ENCODE data around the gene WDR37. TPM values are rescaled to one million over a fixed set of nuclear protein-coding genes. Genes with fewer than 3 reads are reported as not detected.
A peak's percentile ranks its signal among the peaks of the same experiment; 100 is the strongest.

The WDR37 gene
- polyA plus RNA-seq, 1 of the 3 experiments (the other 2 are of a cell fraction): 11.9 TPM

- TF ChIP-seq CTCF (IDR thresholded peaks at IDR 0.05) (no peak), RCOR1 (IDR thresholded peaks at IDR 0.05; ENCODE audit: low read length) (no peak), NRF1 (IDR thresholded peaks at IDR 0.05; ENCODE audit: low read depth, low read length) (no peak), FOXM1 (IDR thresholded peaks at IDR 0.05; ENCODE audit: low read depth) (no peak), MXI1 (IDR thresholded peaks at IDR 0.05; ENCODE audit: low read depth, low read length) (no peak), MEF2A (IDR thresholded peaks at IDR 0.05; ENCODE audit: borderline replicate concordance, low read depth) (no peak)
Observed at GRCh38 chr10:1057106-1057657, 997 bp downstream of the WDR37 start (continued).

DNA sequence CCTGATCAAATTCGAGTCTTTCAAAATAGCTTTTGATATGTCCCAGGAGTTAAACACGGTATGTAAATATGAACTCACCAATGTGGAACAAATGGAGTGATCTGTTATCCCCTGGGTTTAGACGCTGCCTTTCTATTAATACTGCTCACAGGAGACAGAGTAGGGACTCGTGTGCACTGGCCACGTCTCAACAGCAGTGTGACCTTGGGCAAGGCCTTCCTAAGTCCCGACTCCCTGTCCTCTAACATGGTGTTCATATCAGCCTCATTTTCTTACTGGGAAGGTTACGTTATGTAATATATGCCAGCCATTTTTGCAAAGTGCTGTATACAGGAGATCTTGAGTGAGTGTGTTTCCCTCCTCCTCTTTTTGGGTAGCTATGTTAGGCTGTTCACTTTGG, 1.8 kb downstream of the WDR37 start:
- peaks cover 8 to 15% of the 10 kb centered on the region in 2 experiments; a peak in 3 of 4 replicates for H3K4me1 ChIP-seq (ENCODE audit: control insufficient read depth in 1 of 2, insufficient read depth in 2 of 2, low read depth in 1 of 2, low read length in 1 of 2)
- no peak for TF ChIP-seq PBX3 (IDR thresholded peaks at IDR 0.05)
- TF ChIP-seq MEF2A (IDR thresholded peaks at IDR 0.05; ENCODE audit: borderline replicate concordance, low read depth): no peak
- TF ChIP-seq SMC3 (IDR thresholded peaks at IDR 0.05; ENCODE audit: low read depth, low read length): no peak
- no peak for TF ChIP-seq TEAD4 (IDR thresholded peaks at IDR 0.05; ENCODE audit: borderline replicate concordance, insufficient read depth)
- TF ChIP-seq, protein P1, sequence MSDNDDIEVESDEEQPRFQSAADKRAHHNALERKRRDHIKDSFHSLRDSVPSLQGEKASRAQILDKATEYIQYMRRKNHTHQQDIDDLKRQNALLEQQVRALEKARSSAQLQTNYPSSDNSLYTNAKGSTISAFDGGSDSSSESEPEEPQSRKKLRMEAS (IDR thresholded peaks at IDR 0.05; ENCODE audit: low read depth): no peak
- no peak for TF ChIP-seq RAD21 (IDR thresholded peaks at IDR 0.05; ENCODE audit: low read length)
- TF ChIP-seq MXI1 (IDR thresholded peaks at IDR 0.05; ENCODE audit: low read depth, low read length): no peak
- TF ChIP-seq SIN3A (IDR thresholded peaks at IDR 0.05; ENCODE audit: borderline replicate concordance, low read depth, low read length): no peak
- no peak for TF ChIP-seq NRF1 (IDR thresholded peaks at IDR 0.05; ENCODE audit: low read depth, low read length)
- CTCF ChIA-PET: interaction anchor here (0.9 to 1.3 kb wide), 3 partner anchors 17 to 647 kb away, joined by 3 to 4 read pairs (median 3); no protein-coding TSS in a partner anchor
- DNase-seq: no peak
- POLR2A ChIA-PET: no interaction called here
- no peaks in the 10 kb centered on the region for H3K9me2 ChIP-seq
- no peak overlapping the region for H3K27ac ChIP-seq (ENCODE audit: low read depth in 2 of 2, low read length in 1 of 2)
- H3K27me3 ChIP-seq (ENCODE audit: insufficient read depth): no peaks in the 10 kb centered on the region
- H4K20me1 ChIP-seq (ENCODE audit: insufficient read depth): peaks cover 25% of the 10 kb centered on the region
- H2AFZ ChIP-seq (ENCODE audit: low read depth): no peak overlapping the region
- no peaks in the 10 kb centered on the region for H3K9me3 ChIP-seq
- peak overlapping the region; percentile 89 for H3K4me2 ChIP-seq
- H3K79me2 ChIP-seq (ENCODE audit: insufficient read depth): peaks cover 98% of the 10 kb centered on the region
- WGBS (ENCODE audit: low lambda C conversion rate): 72% methylated on average over 7 of the region's 7 CpGs
- 0 out of 2 replicates have a peak overlapping the region, but pooled peaks have one; percentile 98 for H3K9ac ChIP-seq
- peak overlapping the region in 1 of 2 experiments; percentile 84; a peak in 2 of 4 replicates for H3K4me3 ChIP-seq (ENCODE audit: low read depth in 2 of 2, low read length in 1 of 2)
- peaks cover 7% of the 10 kb centered on the region for H3F3A ChIP-seq (replicated peaks; ENCODE audit: insufficient read depth)
- peaks cover 11 to 15% of the 10 kb centered on the region in 2 experiments for H3K36me3 ChIP-seq (replicated peaks in 1 of 2; ENCODE audit: control insufficient read depth in 1 of 2, insufficient read depth in 2 of 2, low read length in 1 of 2)
